HL-60 (cell line): ENCODE measurements around the gene LZIC.

Experiments
- DNase-seq, 2 experiments: peaks; one replicate each; pipeline ENCODE4 v3.0.0-alpha.2; 2010 to 2020; ENCODE audit warnings: low read depth in 1 of 2, low spot score in 1 of 2
- H3K27ac ChIP-seq: fragments of 250-450 bp; sonication (Bioruptor Pico); replicated peaks from 2 replicates; pipeline ENCODE4 v1.5.1; 2020; ENCODE audit warnings: mild to moderate bottlenecking, moderate library complexity
- H3K27me3 ChIP-seq: fragments of 250-450 bp; sonication (Bioruptor Pico); 2 replicates; pipeline ENCODE4 v1.5.1; 2021; ENCODE audit warnings: mild to moderate bottlenecking, moderate library complexity; ENCODE audit not compliant: insufficient read depth, poor library complexity, severe bottlenecking
- H3K4me3 ChIP-seq: replicated peaks from 2 replicates; pipeline ENCODE4 v1.5.1; 2011; ENCODE audit warnings: mild to moderate bottlenecking, control low read depth, low read length; ENCODE audit not compliant: insufficient read depth
- GABPA ChIP-seq: IDR thresholded peaks from 2 replicates; pipeline ENCODE4 v1.6.1; 2012; ENCODE audit warnings: low read depth
- SPI1 ChIP-seq: IDR thresholded peaks from 2 replicates; pipeline ENCODE4 v1.6.1; 2012; ENCODE audit warnings: low read depth, mild to moderate bottlenecking, borderline replicate concordance
- microRNA-seq: library from miRNA; unstranded; fragments of <30 nt; microRNA quantifications from one replicate; pipeline ENCODE4, GENCODE V29; 2018
- TF ChIP-seq, protein P1 (sequence below): IDR thresholded peaks from one replicate; pipeline ENCODE4 v1.5.1; 2011; ENCODE audit warnings: low read length, control low read depth, inconsistent platforms; ENCODE audit not compliant: insufficient read depth

The LZIC gene

DNA sequence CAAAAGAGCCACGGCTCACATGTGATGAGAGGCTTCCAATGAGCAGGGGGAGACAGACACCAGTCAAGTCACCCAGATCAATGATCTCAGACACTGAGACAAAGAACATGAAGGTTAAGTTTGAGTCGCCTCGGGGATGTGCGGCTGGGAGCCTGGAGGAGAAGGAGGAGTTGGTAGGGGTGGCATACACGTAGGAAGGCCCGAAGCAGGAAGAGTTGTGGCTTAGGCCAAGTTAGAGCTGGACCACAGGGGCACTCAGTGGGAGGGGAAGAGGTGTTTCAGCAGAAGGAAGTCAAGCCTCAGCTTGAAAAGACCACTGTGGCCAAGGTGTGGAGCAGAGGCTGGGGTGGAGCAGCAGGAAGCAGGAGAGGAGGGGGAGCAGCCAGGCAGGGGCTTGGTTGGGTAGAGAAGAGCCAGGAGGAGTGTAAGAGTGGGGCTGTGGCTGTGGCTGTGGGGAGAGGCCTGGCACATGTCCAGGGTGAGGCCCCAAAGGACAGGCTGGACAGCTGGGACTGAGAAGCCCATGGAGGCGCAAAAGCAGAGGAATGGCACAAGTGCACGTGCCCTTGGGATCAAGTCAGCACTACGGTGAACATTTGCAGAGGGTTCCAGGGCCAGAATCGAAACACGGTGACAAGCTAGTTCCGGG, 60.8 kb downstream of the LZIC start:
- DNase-seq: no peak
- Histone ChIP-seq H3K27ac (no peak overlapping the region), H3K27me3 (no peaks in the 10 kb centered on the region), H3K4me3 (no peak overlapping the region)
- no peak for TF ChIP-seq GABPA

DNA sequence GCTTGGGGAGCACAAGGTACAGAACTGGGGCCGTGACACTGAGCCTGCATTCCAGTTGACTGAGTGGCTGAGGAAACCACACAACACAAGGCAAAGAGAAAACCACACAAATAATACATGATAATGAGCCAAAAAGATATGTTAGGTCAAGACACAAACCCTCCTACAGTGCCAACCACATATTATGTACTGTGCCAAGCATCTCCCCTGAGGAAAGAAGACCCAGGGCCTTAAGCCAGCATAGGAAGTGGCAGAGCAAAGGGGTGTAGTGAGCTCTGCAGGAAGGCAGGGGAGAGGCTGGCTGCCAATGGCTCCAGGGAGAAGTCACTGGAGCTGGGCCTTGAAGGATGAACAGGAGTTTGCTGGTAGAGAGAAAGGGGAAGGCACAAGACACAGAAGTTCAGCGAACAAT, 61.3 kb downstream of the LZIC start:
- TF ChIP-seq SPI1: peak; percentile 53; the same call in 1 of the 2 replicates
- TF ChIP-seq, protein P1, sequence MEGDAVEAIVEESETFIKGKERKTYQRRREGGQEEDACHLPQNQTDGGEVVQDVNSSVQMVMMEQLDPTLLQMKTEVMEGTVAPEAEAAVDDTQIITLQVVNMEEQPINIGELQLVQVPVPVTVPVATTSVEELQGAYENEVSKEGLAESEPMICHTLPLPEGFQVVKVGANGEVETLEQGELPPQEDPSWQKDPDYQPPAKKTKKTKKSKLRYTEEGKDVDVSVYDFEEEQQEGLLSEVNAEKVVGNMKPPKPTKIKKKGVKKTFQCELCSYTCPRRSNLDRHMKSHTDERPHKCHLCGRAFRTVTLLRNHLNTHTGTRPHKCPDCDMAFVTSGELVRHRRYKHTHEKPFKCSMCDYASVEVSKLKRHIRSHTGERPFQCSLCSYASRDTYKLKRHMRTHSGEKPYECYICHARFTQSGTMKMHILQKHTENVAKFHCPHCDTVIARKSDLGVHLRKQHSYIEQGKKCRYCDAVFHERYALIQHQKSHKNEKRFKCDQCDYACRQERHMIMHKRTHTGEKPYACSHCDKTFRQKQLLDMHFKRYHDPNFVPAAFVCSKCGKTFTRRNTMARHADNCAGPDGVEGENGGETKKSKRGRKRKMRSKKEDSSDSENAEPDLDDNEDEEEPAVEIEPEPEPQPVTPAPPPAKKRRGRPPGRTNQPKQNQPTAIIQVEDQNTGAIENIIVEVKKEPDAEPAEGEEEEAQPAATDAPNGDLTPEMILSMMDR: no peak
- peak in 1 of 2 experiments; percentile 49 for DNase-seq
- no peak overlapping the region for H3K4me3 ChIP-seq
- H3K27ac ChIP-seq: no peak overlapping the region
- H3K27me3 ChIP-seq: no peaks in the 10 kb centered on the region

Small RNA genes within 50 kb of the gene (microRNA-seq; reads per million reads assigned to microRNA genes)
- gene MIR5697: 4.5 reads per million, percentile 13 among the genes with 10 or more reads in this experiment
